CD4-positive, CD25-positive, alpha-beta regulatory T cell (primary cell): ENCODE measurements around the gene PTPN2. TPM values are rescaled to one million over a fixed set of nuclear protein-coding genes. Genes with fewer than 3 reads are reported as not detected.

Source experiments
- ATAC-seq, 2 donors: fragments of 150-1000 bp; cut with Tn5 transposase; one replicate each; pipeline ENCODE4 v1.10.0; 2021; ENCODE audit warnings: low read depth in 2 of 2, moderate number of reproducible peaks in 2 of 2, moderate library complexity in 1 of 2
- DNase-seq, 3 donors: peaks; one replicate each; pipeline versions ENCODE4 v3.0.0 to v3.0.0-alpha.2; 2012 to 2022; ENCODE audit warnings: mixed read lengths in 1 of 3
- H3K27ac ChIP-seq: one replicate; pipeline ENCODE4 v1.7.0; 2013; ENCODE audit warnings: mild to moderate bottlenecking, low read length; ENCODE audit not compliant: insufficient read depth, poor library complexity, severe bottlenecking
- H3K27me3 ChIP-seq: one replicate; pipeline ENCODE4 v1.7.0; 2013; ENCODE audit warnings: low read length; ENCODE audit not compliant: control insufficient read depth, insufficient read depth
- H3K36me3 ChIP-seq: one replicate; pipeline ENCODE4 v1.7.0; 2013; ENCODE audit warnings: mild to moderate bottlenecking, low read length, moderate library complexity; ENCODE audit not compliant: control insufficient read depth, insufficient read depth
- H3K4me1 ChIP-seq: 2 replicates; pipeline ENCODE4 v1.7.0; 2013; ENCODE audit warnings: mild to moderate bottlenecking, low read length; ENCODE audit not compliant: insufficient read depth, control insufficient read depth, poor library complexity, severe bottlenecking
- H3K4me3 ChIP-seq: one replicate; pipeline ENCODE4 v1.7.0; 2013; ENCODE audit warnings: low read depth, mild to moderate bottlenecking, low read length, moderate library complexity
- H3K9me3 ChIP-seq, 2 experiments: 1 replicate in 1 of 2; 2 replicates in 1 of 2; pipeline ENCODE4 v1.7.0; 2013; ENCODE audit warnings: low read length in 2 of 2, mild to moderate bottlenecking in 1 of 2, moderate library complexity in 1 of 2; ENCODE audit not compliant: control insufficient read depth in 2 of 2
- H3K27ac Mint-ChIP-seq, 3 donors: one replicate each; pipeline ENCODE4 v1.8.0; 2020 to 2022; ENCODE audit warnings: mild to moderate bottlenecking in 3 of 3, mixed read lengths in 3 of 3, moderate library complexity in 2 of 3
- H3K27me3 Mint-ChIP-seq: one replicate; pipeline ENCODE4 v1.8.0; 2022; ENCODE audit warnings: mild to moderate bottlenecking, mixed read lengths
- H3K36me3 Mint-ChIP-seq: one replicate; pipeline ENCODE4 v1.8.0; 2020; ENCODE audit warnings: mixed read lengths
- H3K4me1 Mint-ChIP-seq, 4 donors: one replicate each; pipeline ENCODE4 v1.8.0; 2020 to 2022; ENCODE audit warnings: mixed read lengths in 4 of 4, mild to moderate bottlenecking in 1 of 4
- H3K4me3 Mint-ChIP-seq, 4 donors: one replicate each; pipeline ENCODE4 v1.8.0; 2020 to 2022; ENCODE audit warnings: mild to moderate bottlenecking in 4 of 4, mixed read lengths in 4 of 4, moderate library complexity in 3 of 4
- H3K9me3 Mint-ChIP-seq, 7 donors: one replicate each; pipeline ENCODE4 v1.8.0; 2020 to 2022; ENCODE audit warnings: mixed read lengths in 7 of 7, mild to moderate bottlenecking in 3 of 7, moderate library complexity in 2 of 7
- polyA plus RNA-seq, 4 donors: library from polyadenylated mRNA; unstranded; fragments of 300-500 nt; fragmentation: Illumina TruSeq; gene quantifications; one replicate each; pipeline ENCODE4 v1.2.3, GENCODE V29; 2021
- total RNA-seq: library from RNA; stranded (reverse); gene quantifications from one replicate; pipeline ENCODE4 v1.2.3, GENCODE V29; 2022

Gene PTPN2
- total RNA-seq: 80.4 TPM
- 100 to 1,000 TPM in 1 of 4 donors, 10 to 100 TPM in 3; 62.3 to 110 (median 95.8) TPM for polyA plus RNA-seq

DNA sequence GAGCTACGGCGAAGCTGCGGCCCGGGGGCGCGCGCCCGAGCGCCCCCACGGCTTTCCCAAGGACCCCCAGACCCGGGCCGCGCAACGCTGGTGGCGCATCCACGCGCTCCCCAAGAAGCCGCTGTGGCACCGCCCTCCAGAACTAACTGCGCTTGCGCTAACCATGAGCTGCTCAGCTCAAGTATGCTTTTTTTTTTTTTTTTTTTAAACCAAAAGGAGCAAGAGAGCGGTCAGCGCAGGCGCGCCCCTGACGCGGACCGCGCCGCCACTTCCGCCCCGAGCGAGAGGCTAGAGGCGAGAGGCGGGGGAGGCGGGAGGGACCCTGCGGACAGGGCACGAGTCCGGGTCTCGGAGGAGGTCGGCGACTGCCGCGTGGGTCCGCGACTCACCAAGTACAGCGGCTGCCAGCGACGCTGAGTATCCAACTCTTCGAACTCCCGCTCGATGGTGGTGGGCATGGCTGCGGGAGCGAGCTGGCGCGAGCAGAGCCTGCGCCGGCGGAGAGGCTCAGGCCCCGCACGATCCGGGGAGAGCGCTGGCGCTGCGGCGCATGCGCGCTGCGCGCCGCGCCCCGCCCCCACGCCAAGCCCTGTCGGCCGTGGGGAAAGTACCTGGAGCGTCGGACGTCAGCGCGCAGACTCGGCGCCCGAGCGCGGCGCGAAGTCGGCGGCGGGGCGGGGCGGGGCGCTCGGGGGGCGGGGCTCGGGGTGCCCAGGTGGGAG, at the start of gene PTPN2:
Gene PTPN2, minus strand, starts transcription at position 554 of the 722 bp plus-strand sequence. Its CDS starts 96 bp downstream, at position 458.
- H3K36me3 Mint-ChIP-seq: peaks cover 4% of the 10 kb centered on the region
- H3K27ac Mint-ChIP-seq: peak within 1 kb of the TSS; percentile 95 to 97 (median 96)
- H3K9me3 ChIP-seq: no peaks in the 10 kb centered on the region

DNA sequence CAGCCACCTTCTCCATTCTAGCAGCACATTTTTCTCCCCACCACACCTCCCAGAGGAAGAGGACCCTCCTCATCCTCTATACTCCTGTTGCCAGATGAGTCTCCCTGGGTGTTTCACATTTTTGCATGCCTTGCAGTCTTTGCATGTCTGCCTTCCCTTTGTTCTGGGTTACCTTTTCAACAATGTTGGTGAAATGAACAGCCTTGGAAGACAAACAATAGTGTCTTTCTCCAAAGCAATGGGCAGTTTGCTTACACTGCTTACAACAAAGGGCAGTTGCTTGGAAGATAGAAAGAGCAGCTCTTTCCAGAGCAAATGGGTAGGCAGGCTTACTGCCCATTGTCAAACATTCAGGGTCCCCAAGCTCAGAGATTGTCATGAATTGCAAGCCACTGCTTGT, 49.3 kb upstream of the PTPN2 start:
- Mint-ChIP-seq H3K4me3 (no peak overlapping the region), H3K27me3 (peaks cover 16% of the 10 kb centered on the region), H3K27ac (no peak overlapping the region), H3K9me3 (no peaks in the 10 kb centered on the region), H3K36me3 (no peaks in the 10 kb centered on the region), H3K4me1 (peaks cover 2 to 5% (median 4%) of the 10 kb centered on the region in 4 donors)
- Histone ChIP-seq H3K36me3 (no peaks in the 10 kb centered on the region), H3K9me3 (no peaks in the 10 kb centered on the region), H3K27ac (no peak overlapping the region), H3K4me3 (no peak overlapping the region), H3K4me1 (peaks cover 3% of the 10 kb centered on the region), H3K27me3 (no peaks in the 10 kb centered on the region)
- no peak for DNase-seq
- ATAC-seq: no peak

More for the DNA sequence above, at the start of gene PTPN2:
- Histone ChIP-seq H3K36me3 (no peaks in the 10 kb centered on the region), H3K27me3 (no peaks in the 10 kb centered on the region), H3K27ac (peak within 1 kb of the TSS; percentile 100), H3K4me3 (peak within 1 kb of the TSS; percentile 88), H3K4me1 (peaks cover 44% of the 10 kb centered on the region)
- peak; percentile 85 to 86 for ATAC-seq
- H3K4me1 Mint-ChIP-seq: peaks cover 33 to 70% (median 54%) of the 10 kb centered on the region in 4 donors
- DNase-seq: peak; percentile 90 to 94 (median 93)
- peaks cover 0 to 2% (median 0%) of the 10 kb centered on the region in 7 donors for H3K9me3 Mint-ChIP-seq
- peak within 1 kb of the TSS; percentile 93 to 97 (median 96) for H3K4me3 Mint-ChIP-seq
- H3K27me3 Mint-ChIP-seq: peaks cover 8% of the 10 kb centered on the region

DNA sequence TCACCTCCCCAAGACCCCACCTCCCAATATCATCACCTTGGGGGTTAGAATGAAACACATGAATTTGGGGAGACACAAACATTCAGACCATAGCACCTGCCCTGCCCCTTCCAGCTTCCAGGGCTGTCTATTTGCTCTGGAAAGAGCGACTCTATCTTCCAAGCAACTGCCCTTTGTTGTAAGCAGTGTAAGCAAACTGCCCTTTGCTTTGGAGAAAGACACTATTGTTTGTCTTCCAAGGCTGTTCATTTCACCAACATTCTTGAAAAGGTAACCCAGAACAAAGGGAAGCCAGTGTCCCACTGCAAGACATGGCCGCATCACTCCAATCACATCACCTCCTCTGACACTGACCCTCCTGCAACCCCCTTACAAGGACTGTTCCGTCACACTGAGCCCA, 46.9 kb upstream of the PTPN2 start:
- H3K27me3 Mint-ChIP-seq: peaks cover 15% of the 10 kb centered on the region
- no peaks in the 10 kb centered on the region for H3K9me3 Mint-ChIP-seq
- Histone ChIP-seq H3K27me3 (no peaks in the 10 kb centered on the region), H3K4me1 (peaks cover 3% of the 10 kb centered on the region), H3K4me3 (no peak overlapping the region), H3K9me3 (no peaks in the 10 kb centered on the region), H3K36me3 (no peaks in the 10 kb centered on the region), H3K27ac (no peak overlapping the region)
- H3K4me3 Mint-ChIP-seq: no peak overlapping the region
- no peak for DNase-seq
- H3K36me3 Mint-ChIP-seq: no peaks in the 10 kb centered on the region
- H3K27ac Mint-ChIP-seq: no peak overlapping the region
- no peak for ATAC-seq
- H3K4me1 Mint-ChIP-seq: peaks cover 2 to 5% (median 4%) of the 10 kb centered on the region in 4 donors

DNA sequence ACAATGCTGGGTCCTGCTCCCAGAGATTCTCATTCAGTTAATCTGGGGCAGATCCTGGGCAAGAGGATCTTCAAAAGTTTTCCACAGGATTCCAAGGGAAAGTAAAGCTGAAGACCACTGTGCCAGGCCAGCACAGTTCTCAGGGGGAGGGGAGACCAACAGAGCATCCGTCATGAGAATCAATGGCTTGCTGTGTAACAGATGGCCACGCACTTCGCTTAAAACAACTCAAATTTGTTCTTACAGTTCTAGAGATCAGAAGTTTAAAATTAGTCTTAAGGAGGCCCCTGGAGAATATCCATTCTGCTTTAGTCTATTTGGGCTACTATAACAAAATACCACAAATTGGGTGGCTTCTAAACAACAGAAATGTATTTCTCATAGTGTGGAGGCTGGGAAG, 46.3 kb upstream of the PTPN2 start:
- H3K27ac ChIP-seq: no peak overlapping the region
- H3K4me1 ChIP-seq: peaks cover 3% of the 10 kb centered on the region
- DNase-seq: no peak
- no peaks in the 10 kb centered on the region for H3K27me3 ChIP-seq
- Mint-ChIP-seq H3K36me3 (no peaks in the 10 kb centered on the region), H3K9me3 (no peaks in the 10 kb centered on the region), H3K27ac (no peak overlapping the region), H3K4me1 (peaks cover 2 to 5% (median 4%) of the 10 kb centered on the region in 4 donors), H3K4me3 (no peak overlapping the region), H3K27me3 (peaks cover 13% of the 10 kb centered on the region)
- ATAC-seq: no peak
- H3K4me3 ChIP-seq: no peak overlapping the region
- no peaks in the 10 kb centered on the region for H3K9me3 ChIP-seq
- no peaks in the 10 kb centered on the region for H3K36me3 ChIP-seq

DNA sequence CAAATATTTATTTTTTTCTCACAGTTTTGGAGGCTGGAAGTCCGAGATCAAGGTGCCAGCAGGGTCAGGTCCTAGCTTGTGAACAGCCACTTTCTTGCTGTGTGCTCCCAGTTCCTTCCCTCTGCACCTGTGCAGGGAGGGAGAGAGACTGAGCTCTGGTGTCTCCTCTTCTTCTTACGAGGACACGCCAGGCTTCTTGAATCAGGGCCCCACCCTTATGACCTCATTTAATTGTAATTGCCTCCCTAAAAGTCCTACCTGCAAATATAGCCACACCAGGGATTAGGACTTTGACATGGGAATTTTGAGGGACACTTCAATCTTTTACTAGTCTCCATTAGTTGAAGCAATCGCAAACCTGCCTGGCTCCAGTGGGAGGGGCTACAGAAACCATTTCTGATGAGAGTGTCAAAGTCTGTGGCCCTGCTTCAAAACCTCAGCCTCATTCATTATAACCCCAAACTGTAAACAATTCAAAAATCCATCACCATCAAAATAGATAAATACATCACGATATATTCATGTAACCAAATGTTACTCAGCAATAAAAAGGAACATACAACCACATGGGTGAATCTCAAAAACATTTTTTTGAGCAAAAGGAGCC, 45.5 kb upstream of the PTPN2 start:
- Mint-ChIP-seq H3K9me3 (no peaks in the 10 kb centered on the region), H3K27me3 (peaks cover 9% of the 10 kb centered on the region), H3K4me3 (no peak overlapping the region), H3K4me1 (peaks cover 1 to 4% (median 2%) of the 10 kb centered on the region in 4 donors), H3K27ac (no peak overlapping the region), H3K36me3 (no peaks in the 10 kb centered on the region)
- Histone ChIP-seq H3K27ac (no peak overlapping the region), H3K36me3 (no peaks in the 10 kb centered on the region), H3K9me3 (no peaks in the 10 kb centered on the region), H3K4me1 (peaks cover 1% of the 10 kb centered on the region), H3K27me3 (no peaks in the 10 kb centered on the region), H3K4me3 (no peak overlapping the region)
- ATAC-seq: no peak
- no peak for DNase-seq

DNA sequence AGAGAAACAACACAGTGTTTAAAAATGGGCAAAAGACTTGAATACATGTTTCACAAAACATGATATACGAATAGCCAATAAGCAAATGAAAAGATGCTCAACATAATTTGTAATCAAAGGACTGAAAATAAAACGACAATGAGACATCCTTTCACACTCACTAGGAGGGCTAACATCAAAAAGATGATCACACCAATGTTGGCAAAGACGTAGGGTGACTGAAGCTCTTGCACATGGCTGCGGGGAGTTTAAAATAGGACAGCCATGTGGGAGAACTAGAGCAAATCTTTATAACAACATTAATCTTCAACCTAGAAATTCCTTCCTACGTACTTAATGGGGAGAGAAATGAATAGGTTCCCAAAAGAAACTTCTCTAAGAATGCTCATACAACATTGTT, 44.6 kb upstream of the PTPN2 start:
- H3K4me1 ChIP-seq: no peaks in the 10 kb centered on the region

GRCh38 chr18:12928206-12928605, 44.2 kb upstream of the PTPN2 start:
- Mint-ChIP-seq H3K27me3 (peaks cover 11% of the 10 kb centered on the region), H3K4me1 (no peaks in the 10 kb centered on the region), H3K36me3 (no peaks in the 10 kb centered on the region), H3K4me3 (no peak overlapping the region), H3K9me3 (no peaks in the 10 kb centered on the region), H3K27ac (no peak overlapping the region)
- no peaks in the 10 kb centered on the region for H3K27me3 ChIP-seq
- no peaks in the 10 kb centered on the region for H3K36me3 ChIP-seq
- no peak overlapping the region for H3K4me3 ChIP-seq
- DNase-seq (no peak), ATAC-seq (no peak)
- no peaks in the 10 kb centered on the region for H3K4me1 ChIP-seq
- H3K9me3 ChIP-seq: no peaks in the 10 kb centered on the region
- H3K27ac ChIP-seq: no peak overlapping the region

More for the DNA sequence above, 44.6 kb upstream of the PTPN2 start:
- no peak overlapping the region for H3K27ac ChIP-seq
- no peak overlapping the region for H3K4me3 Mint-ChIP-seq
- no peaks in the 10 kb centered on the region for H3K9me3 ChIP-seq
- no peak overlapping the region for H3K4me3 ChIP-seq
- peaks cover 11% of the 10 kb centered on the region for H3K27me3 Mint-ChIP-seq
- no peaks in the 10 kb centered on the region for H3K9me3 Mint-ChIP-seq
- no peaks in the 10 kb centered on the region for H3K4me1 Mint-ChIP-seq
- no peak for DNase-seq
- no peaks in the 10 kb centered on the region for H3K36me3 Mint-ChIP-seq
- H3K27ac Mint-ChIP-seq: peak overlapping the region in 1 of 3 donors; percentile 34
- no peaks in the 10 kb centered on the region for H3K27me3 ChIP-seq
- ATAC-seq: no peak
- no peaks in the 10 kb centered on the region for H3K36me3 ChIP-seq
